ENCODE results near the gene ZDHHC5.
"Not testable (repeated sequence)": the region's sequence is repeated elsewhere in the genome, so short reads cannot be mapped to it uniquely, and the experiment has no call there.

ZDHHC5 gene

GRCh38 chr11:57713835-57714234, 45.9 kb downstream of the ZDHHC5 start:
- TF ChIP-seq, protein P1, sequence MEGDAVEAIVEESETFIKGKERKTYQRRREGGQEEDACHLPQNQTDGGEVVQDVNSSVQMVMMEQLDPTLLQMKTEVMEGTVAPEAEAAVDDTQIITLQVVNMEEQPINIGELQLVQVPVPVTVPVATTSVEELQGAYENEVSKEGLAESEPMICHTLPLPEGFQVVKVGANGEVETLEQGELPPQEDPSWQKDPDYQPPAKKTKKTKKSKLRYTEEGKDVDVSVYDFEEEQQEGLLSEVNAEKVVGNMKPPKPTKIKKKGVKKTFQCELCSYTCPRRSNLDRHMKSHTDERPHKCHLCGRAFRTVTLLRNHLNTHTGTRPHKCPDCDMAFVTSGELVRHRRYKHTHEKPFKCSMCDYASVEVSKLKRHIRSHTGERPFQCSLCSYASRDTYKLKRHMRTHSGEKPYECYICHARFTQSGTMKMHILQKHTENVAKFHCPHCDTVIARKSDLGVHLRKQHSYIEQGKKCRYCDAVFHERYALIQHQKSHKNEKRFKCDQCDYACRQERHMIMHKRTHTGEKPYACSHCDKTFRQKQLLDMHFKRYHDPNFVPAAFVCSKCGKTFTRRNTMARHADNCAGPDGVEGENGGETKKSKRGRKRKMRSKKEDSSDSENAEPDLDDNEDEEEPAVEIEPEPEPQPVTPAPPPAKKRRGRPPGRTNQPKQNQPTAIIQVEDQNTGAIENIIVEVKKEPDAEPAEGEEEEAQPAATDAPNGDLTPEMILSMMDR (IDR thresholded peaks at IDR 0.05; ENCODE audit: control insufficient read depth, insufficient read depth, low read depth, low read length, missing control alignments) = no peak
- peak overlapping the region; percentile 92 for H3K4me3 ChIP-seq (ENCODE audit: control insufficient read depth, low read depth, low read length)
- DNase-seq (ENCODE audit: low read depth) = no peak

- DNase-seq (ENCODE audit: low read depth); H3K4me3 ChIP-seq (ENCODE audit: control insufficient read depth, low read depth, low read length): not testable (repeated sequence)
Measured at GRCh38 chr11:57716726-57717125, 48.8 kb downstream of the ZDHHC5 start.

- no peak overlapping the region for H3K4me3 ChIP-seq (ENCODE audit: control insufficient read depth, low read depth, low read length)
- DNase-seq (ENCODE audit: low read depth) = no peak
- TF ChIP-seq, protein P1 (IDR thresholded peaks at IDR 0.05; ENCODE audit: control insufficient read depth, insufficient read depth, low read depth, low read length, missing control alignments) = no peak
Measured at GRCh38 chr11:57727185-57727584, 59.3 kb downstream of the ZDHHC5 start.

- TF ChIP-seq, protein P1 (IDR thresholded peaks at IDR 0.05; ENCODE audit: control insufficient read depth, insufficient read depth, low read depth, low read length, missing control alignments) = no peak
- H3K4me3 ChIP-seq (ENCODE audit: control insufficient read depth, low read depth, low read length) = no peak overlapping the region
- no peak for DNase-seq (ENCODE audit: low read depth)
Measured at GRCh38 chr11:57728829-57729228, 60.9 kb downstream of the ZDHHC5 start.

DNA sequence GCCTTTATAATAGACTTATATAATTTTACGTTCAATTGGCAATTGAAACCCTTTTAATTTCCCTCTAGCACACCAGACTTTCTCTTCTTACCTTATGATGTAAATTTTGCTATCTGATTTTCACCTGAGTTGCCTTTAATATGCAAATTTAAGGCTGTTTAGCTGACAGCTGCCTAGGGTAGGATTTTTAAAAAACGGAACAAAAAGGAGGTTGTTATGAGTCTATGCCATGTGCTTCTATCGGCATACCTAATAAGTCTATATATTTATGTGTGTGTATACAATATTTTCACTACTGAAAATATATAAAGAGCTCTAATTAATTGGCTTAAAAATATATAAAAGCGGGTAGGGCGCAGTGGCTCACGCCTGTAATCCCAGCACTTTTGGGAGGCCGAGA, 61.6 kb downstream of the ZDHHC5 start:
- TF ChIP-seq, protein P1 (IDR thresholded peaks at IDR 0.05; ENCODE audit: control insufficient read depth, insufficient read depth, low read depth, low read length, missing control alignments) = no peak
- no peak overlapping the region for H3K4me3 ChIP-seq (ENCODE audit: control insufficient read depth, low read depth, low read length)
- no peak for DNase-seq (ENCODE audit: low read depth)

- TF ChIP-seq, protein P1 (IDR thresholded peaks at IDR 0.05; ENCODE audit: control insufficient read depth, insufficient read depth, low read depth, low read length, missing control alignments) = no peak
- no peak overlapping the region for H3K4me3 ChIP-seq (ENCODE audit: control insufficient read depth, low read depth, low read length)
- DNase-seq (ENCODE audit: low read depth) = no peak
Measured at GRCh38 chr11:57732661-57733060, 64.7 kb downstream of the ZDHHC5 start.

DNA sequence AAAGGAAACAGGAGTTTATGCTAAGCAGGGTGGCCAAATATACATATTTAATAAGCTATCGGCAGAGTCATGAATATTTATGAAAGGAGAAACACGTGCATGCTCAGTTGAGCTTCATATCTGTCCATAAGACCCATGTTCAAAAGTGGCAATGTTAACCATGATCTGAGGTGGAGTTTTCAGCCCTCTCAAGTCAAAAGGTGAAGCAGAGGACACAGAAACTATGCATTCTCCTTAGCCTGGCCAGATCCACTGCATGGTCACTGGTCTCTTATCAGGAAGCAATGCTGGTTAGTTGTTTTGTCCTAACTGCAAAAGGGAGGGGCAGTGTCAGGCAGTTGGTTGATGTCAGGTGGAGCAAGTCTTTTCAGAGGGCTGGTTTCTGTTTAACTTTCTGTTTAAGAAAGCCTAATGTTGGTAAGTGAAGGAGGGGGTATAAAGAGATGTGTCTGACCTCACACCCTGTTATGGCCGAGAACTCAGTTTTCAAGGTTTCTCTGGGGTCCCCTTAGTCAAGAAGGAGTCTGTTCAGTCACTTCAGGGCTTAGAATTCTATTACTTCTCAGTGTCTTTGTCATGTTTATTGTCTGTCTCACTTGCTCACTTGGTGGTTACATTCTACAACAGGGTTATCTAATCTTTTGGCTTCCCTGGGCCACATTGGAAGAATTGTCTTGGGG, 67.8 kb downstream of the ZDHHC5 start:
- TF ChIP-seq, protein P1 (IDR thresholded peaks at IDR 0.05; ENCODE audit: control insufficient read depth, insufficient read depth, low read depth, low read length, missing control alignments) = no peak
- H3K4me3 ChIP-seq (ENCODE audit: control insufficient read depth, low read depth, low read length) = no peak overlapping the region
- DNase-seq (ENCODE audit: low read depth) = no peak
